ENCODE results near the gene CHST12.

Gene CHST12

GRCh38 chr7:2437537-2438148 is 34.2 kb downstream of the CHST12 start:
- no peak overlapping the region for H3K4me3 ChIP-seq (ENCODE audit: low read length)
- no peak for DNase-seq (ENCODE audit: low read depth)
- peak; percentile 1 for TF ChIP-seq CTCF (IDR thresholded peaks at IDR 0.05; ENCODE audit: insufficient read depth, low read depth, low read length, missing control alignments)

- no peak overlapping the region for H3K4me3 ChIP-seq (ENCODE audit: low read length)
- DNase-seq (ENCODE audit: low read depth) = no peak
- TF ChIP-seq CTCF (IDR thresholded peaks at IDR 0.05; ENCODE audit: insufficient read depth, low read depth, low read length, missing control alignments) = no peak
Measured at GRCh38 chr7:2438186-2438585, 34.8 kb downstream of the CHST12 start.

GRCh38 chr7:2438775-2439174 is 35.4 kb downstream of the CHST12 start:
- DNase-seq (ENCODE audit: low read depth) = no peak
- TF ChIP-seq CTCF (IDR thresholded peaks at IDR 0.05; ENCODE audit: insufficient read depth, low read depth, low read length, missing control alignments) = no peak
- H3K4me3 ChIP-seq (ENCODE audit: low read length) = no peak overlapping the region

- no peak for TF ChIP-seq CTCF (IDR thresholded peaks at IDR 0.05; ENCODE audit: insufficient read depth, low read depth, low read length, missing control alignments)
- peak; percentile 92 for DNase-seq (ENCODE audit: low read depth)
- H3K4me3 ChIP-seq (ENCODE audit: low read length) = no peak overlapping the region
Measured at GRCh38 chr7:2440608-2441245, 37.3 kb downstream of the CHST12 start.

- no peak for TF ChIP-seq CTCF (IDR thresholded peaks at IDR 0.05; ENCODE audit: insufficient read depth, low read depth, low read length, missing control alignments)
- H3K4me3 ChIP-seq (ENCODE audit: low read length) = no peak overlapping the region
- no peak for DNase-seq (ENCODE audit: low read depth)
Measured at GRCh38 chr7:2441430-2442058, 38.1 kb downstream of the CHST12 start.

- no peak for TF ChIP-seq CTCF (IDR thresholded peaks at IDR 0.05; ENCODE audit: insufficient read depth, low read depth, low read length, missing control alignments)
- H3K4me3 ChIP-seq (ENCODE audit: low read length) = no peak overlapping the region
Measured at GRCh38 chr7:2443491-2443890, 40.1 kb downstream of the CHST12 start.

More at GRCh38 chr7:2443491-2443890, 40.1 kb downstream of the CHST12 start:
- DNase-seq (ENCODE audit: low read depth) = no peak

Data from epithelial cell of esophagus (primary cell).